Amniotic stem cell (primary cell): ENCODE measurements around the gene NR6A1.

Source experiments
- DNase-seq: peaks from one replicate; lab custom pipeline; 2025; lab: John Stamatoyannopoulos, UW

The NR6A1 gene

GRCh38 chr9:124504530-124505005 is 266.5 kb downstream of the NR6A1 start:
- DNase-seq, result no peak

GRCh38 chr9:124503713-124504529 is 267.2 kb downstream of the NR6A1 start:
- DNase-seq, result no peak

GRCh38 chr9:124502711-124503702 is 268.1 kb downstream of the NR6A1 start:
- DNase-seq, result no peak

GRCh38 chr9:124501771-124502320 is 269.3 kb downstream of the NR6A1 start:
- DNase-seq, result no peak

- no peak for DNase-seq
These were observed 270.1 kb downstream of the NR6A1 start for GRCh38 chr9:124500796-124501611.

GRCh38 chr9:124500028-124500795 is 270.9 kb downstream of the NR6A1 start:
- DNase-seq, result no peak

GRCh38 chr9:124499216-124499615 is 271.9 kb downstream of the NR6A1 start:
- no peak for DNase-seq

- DNase-seq, result no peak
These were observed 272.5 kb downstream of the NR6A1 start for GRCh38 chr9:124498499-124499146.

- no peak for DNase-seq
These were observed 273.1 kb downstream of the NR6A1 start for GRCh38 chr9:124498040-124498439.

GRCh38 chr9:124497441-124497840 is 273.7 kb downstream of the NR6A1 start:
- no peak for DNase-seq

- no peak for DNase-seq
These were observed 274.6 kb downstream of the NR6A1 start for GRCh38 chr9:124496463-124496862.

GRCh38 chr9:124496075-124496449 is 275.0 kb downstream of the NR6A1 start:
- DNase-seq, result no peak

GRCh38 chr9:124495126-124496074 is 275.7 kb downstream of the NR6A1 start:
- DNase-seq, result no peak

GRCh38 chr9:124493794-124494479 is 277.2 kb downstream of the NR6A1 start:
- no peak for DNase-seq

GRCh38 chr9:124493218-124493617 is 277.9 kb downstream of the NR6A1 start:
- DNase-seq, result no peak

- DNase-seq, result no peak
These were observed 278.3 kb downstream of the NR6A1 start for GRCh38 chr9:124492818-124493217.

GRCh38 chr9:124491049-124491975 is 279.8 kb downstream of the NR6A1 start:
- DNase-seq, result no peak
